BE2C (cell line): ENCODE results near the gene KHSRP.
"Not testable (repeated sequence)": the region's sequence is repeated elsewhere in the genome, so short reads cannot be mapped to it uniquely, and the experiment has no call there.

Experiments
- DNase-seq: peaks from one replicate; pipeline ENCODE4 v3.0.0-alpha.2; 2020
- H3K27me3 ChIP-seq: fragments of 250-450 bp; sonication (Bioruptor Pico); 2 replicates; pipeline ENCODE4 v1.5.1; 2020; ENCODE audit warnings: mild to moderate bottlenecking
- H3K36me3 ChIP-seq: fragments of 250-450 bp; sonication (Bioruptor Pico); 2 replicates; pipeline ENCODE4 v1.5.1; 2020; ENCODE audit warnings: mild to moderate bottlenecking
- H3K4me1 ChIP-seq: fragments of 250-450 bp; sonication (Bioruptor Pico); 2 replicates; pipeline ENCODE4 v1.5.1; 2020
- H3K4me3 ChIP-seq: 2 replicates; pipeline ENCODE4 v1.5.1; 2011; ENCODE audit warnings: low read depth, low read length
- H3K9me3 ChIP-seq: fragments of 250-450 bp; sonication (Bioruptor Pico); 2 replicates; pipeline ENCODE4 v1.5.1; 2020
- TF ChIP-seq, protein P1 (sequence below): IDR thresholded peaks from 2 replicates; pipeline ENCODE4 v1.5.1; 2012; ENCODE audit warnings: mild to moderate bottlenecking, low read depth, low read length

The KHSRP gene

DNA sequence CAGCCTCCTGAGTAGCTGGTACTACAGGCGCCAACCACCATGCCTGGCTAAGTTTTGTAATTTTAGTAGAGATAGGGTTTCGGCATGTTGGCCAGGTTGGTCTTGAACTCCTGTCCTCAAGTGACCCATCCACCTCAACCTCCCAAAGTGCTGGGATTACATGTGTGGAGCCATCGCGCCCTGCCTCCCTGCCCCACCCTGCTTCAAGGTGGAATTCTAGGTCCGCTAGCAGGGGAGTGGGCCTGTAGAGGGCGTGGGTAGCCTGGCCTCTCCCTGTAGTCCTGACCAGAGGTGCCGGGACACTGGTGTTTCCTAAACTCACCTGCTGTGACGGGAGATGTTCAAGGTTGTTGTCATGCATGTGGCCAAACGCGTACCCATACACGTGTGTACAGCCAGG lies 8.6 kb upstream of the KHSRP start:
- no peak overlapping the region for H3K4me3 ChIP-seq
- no peaks in the 10 kb centered on the region for H3K36me3 ChIP-seq
- H3K9me3 ChIP-seq = no peaks in the 10 kb centered on the region
- TF ChIP-seq, protein P1, sequence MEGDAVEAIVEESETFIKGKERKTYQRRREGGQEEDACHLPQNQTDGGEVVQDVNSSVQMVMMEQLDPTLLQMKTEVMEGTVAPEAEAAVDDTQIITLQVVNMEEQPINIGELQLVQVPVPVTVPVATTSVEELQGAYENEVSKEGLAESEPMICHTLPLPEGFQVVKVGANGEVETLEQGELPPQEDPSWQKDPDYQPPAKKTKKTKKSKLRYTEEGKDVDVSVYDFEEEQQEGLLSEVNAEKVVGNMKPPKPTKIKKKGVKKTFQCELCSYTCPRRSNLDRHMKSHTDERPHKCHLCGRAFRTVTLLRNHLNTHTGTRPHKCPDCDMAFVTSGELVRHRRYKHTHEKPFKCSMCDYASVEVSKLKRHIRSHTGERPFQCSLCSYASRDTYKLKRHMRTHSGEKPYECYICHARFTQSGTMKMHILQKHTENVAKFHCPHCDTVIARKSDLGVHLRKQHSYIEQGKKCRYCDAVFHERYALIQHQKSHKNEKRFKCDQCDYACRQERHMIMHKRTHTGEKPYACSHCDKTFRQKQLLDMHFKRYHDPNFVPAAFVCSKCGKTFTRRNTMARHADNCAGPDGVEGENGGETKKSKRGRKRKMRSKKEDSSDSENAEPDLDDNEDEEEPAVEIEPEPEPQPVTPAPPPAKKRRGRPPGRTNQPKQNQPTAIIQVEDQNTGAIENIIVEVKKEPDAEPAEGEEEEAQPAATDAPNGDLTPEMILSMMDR = no peak
- peaks cover 4% of the 10 kb centered on the region for H3K27me3 ChIP-seq
- no peak for DNase-seq
- H3K4me1 ChIP-seq = no peaks in the 10 kb centered on the region

DNA sequence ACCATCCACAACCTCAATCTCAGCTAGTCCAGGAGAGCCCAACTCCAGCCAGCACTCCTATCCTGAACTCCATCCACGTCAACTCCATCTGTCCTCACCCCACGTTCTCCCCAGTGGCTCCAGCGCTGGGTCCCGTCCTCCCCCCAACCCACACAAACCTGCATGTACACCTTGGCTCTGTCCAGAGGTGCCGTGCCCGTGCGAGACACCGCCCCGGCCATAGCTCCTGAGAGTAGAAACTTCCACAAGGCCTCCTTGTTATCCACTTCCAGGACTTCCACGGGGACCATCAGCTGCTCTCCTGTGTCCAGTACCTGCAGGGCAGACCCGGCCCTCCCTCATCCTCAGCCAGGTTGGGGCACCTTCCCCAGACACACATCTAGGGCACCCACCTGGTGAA lies 7.3 kb upstream of the KHSRP start:
- TF ChIP-seq, protein P1 = no peak
- Histone ChIP-seq H3K9me3 (no peaks in the 10 kb centered on the region), H3K4me1 (no peaks in the 10 kb centered on the region), H3K27me3 (peaks cover 4% of the 10 kb centered on the region), H3K4me3 (no peak overlapping the region), H3K36me3 (no peaks in the 10 kb centered on the region)
- no peak for DNase-seq

DNA sequence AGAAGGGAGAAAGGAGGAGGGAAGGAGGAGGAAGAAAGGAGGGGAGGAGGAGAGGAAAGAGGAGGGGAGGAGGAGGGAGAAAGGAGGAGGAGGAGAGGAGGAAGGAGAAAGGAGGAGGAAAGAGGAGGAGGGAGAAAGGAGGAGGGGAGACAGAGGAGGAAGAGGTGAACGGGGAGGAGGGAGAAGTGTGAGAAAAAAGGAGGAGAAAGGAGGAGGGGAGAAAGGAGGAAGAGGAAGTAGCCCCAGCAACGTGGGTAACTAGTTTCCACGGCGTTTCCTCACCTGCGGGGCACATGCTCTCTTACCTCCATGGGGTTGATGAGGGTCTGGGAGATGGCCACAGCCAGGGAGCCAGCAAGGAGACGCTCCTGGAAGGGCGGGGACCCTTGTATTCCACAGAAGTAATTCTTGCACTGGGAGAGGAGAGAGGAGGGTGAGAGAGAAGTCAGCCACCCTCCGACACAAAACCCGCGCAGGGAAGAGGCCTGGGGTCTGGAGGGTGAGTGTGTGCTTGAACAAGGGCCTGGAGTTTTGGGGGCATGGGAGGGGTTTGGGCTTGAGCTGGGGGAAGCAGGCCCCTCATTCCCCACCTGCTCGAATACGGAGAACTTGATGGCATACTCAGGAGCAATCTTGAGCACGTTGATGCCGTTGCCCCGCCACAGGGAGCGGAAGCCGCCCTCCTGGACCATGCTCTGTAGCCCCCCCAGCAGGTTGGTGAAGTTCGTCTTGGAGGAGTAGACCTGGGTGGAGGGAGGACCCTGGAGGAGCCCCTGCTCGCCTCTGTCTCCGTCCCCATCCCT lies 5.0 kb upstream of the KHSRP start:
- Histone ChIP-seq H3K4me1 (no peaks in the 10 kb centered on the region), H3K4me3 (no peak overlapping the region), H3K9me3 (peaks cover 8% of the 10 kb centered on the region), H3K27me3 (peaks cover 4% of the 10 kb centered on the region), H3K36me3 (no peaks in the 10 kb centered on the region)
- no peak for DNase-seq
- TF ChIP-seq, protein P1 = no peak

DNA sequence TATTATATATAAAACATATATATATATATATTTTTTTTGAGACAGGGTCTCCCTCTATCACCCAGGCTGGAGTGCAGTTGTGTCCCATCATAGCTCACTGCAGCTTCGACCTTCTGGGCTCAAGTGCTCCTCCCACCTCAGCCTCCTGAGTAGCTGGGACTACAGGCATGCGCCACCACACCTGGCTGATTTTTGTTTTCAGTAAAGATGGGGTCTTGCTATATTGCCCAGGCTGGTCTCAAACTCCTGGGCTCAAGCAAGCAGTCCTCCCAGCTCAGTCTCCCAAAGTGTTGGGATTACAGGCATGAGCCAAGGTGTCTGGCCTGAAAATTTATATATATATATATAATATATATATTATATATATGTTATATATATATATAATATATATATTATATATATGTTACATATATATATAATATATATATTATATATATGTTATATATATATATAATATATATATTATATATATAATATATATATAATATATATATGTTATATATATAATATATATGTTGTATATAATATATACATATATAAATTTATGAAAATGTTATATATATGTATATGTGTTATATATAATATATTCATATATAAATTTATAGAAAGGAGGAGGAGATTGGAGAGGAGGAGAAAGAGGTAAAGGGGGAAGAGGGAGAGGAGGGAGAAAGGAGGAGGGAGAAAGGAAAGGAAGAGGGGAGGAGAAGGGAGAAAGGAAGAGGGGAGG lies 4.2 kb upstream of the KHSRP start:
- H3K4me1 ChIP-seq, H3K4me3 ChIP-seq, DNase-seq, H3K27me3 ChIP-seq, H3K36me3 ChIP-seq, H3K9me3 ChIP-seq: not testable (repeated sequence)

DNA sequence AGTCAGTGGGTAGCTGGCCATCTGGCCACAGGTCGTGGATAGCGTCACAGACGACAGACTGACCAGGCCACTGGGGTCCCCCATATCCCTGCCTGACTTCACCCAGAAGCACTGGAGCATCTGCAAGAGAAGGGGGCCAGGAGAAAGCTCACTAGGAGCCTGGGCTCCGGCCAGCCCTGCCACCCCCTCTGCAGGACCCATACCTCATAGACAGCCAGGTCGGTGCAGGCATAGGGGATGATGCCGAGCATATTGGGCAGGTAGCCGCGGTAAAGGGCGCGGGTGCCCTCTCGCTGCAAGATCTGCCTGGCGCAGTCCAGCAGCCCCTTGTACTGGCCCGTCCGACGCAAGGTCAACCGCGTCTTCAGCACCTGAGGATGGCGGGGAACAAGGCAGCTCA lies 2.5 kb upstream of the KHSRP start:
- Histone ChIP-seq H3K4me1 (no peaks in the 10 kb centered on the region), H3K36me3 (peaks cover 9% of the 10 kb centered on the region), H3K9me3 (peaks cover 8% of the 10 kb centered on the region), H3K4me3 (no peak overlapping the region), H3K27me3 (peaks cover 4% of the 10 kb centered on the region)
- DNase-seq = no peak
- TF ChIP-seq, protein P1 = no peak

DNA sequence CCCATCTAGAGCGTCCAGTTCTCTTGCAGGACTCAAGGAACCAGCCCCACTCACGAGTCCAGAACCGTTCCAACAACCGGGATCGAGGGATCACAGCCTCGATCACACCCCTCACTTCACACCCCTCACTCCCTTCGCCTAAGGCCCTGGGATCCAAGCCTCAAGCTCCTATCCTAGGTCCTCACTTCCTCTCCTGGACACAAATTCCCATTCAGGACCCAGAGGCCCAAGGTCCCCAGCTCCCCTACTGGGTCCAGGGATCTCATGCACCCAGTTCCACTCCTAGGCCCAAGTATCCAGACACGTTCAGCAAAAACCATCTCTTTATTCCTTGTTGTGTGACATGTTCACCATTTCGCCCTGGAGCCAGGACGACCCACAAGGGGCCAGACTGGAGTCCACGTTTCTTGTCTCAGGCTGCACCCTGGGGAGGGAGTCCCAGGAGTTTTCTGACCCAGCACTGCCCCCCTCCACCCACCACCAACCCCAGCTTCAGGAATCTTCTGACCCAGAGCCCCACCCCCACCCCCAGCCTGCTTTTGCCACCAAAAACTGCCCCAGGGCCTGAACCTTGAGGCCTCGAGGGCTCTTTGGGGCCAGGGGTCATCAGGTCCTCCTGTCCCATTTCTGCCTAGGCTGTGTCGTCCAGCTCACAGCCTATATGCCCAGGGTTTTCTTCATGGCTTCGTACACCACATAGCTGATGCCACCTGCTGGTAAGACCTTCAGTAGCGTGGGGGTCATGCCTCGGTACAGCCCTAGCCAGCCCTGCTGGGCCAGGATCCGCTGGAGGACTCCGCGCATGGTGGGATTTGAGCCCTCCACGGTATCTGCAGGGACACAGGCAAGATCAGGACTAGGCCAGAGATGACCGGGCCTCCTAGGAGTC lies 1.4 kb upstream of the KHSRP start:
- peaks cover 4% of the 10 kb centered on the region for H3K27me3 ChIP-seq
- DNase-seq = no peak
- H3K4me3 ChIP-seq = no peak overlapping the region

More for the DNA sequence above, 1.4 kb upstream of the KHSRP start:
- Histone ChIP-seq H3K4me1 (no peaks in the 10 kb centered on the region), H3K9me3 (peaks cover 8% of the 10 kb centered on the region), H3K36me3 (peaks cover 20% of the 10 kb centered on the region)
- TF ChIP-seq, protein P1 = peak; percentile 16; the same call in 1 of the 2 replicates
